ENCODE data around the gene EEF2K. TPM values are rescaled to one million over a fixed set of nuclear protein-coding genes. Genes with fewer than 3 reads are reported as not detected.
A peak's percentile ranks its signal among the peaks of the same experiment; 100 is the strongest.

EEF2K gene
- total and polyA plus RNA-seq, 2 of the 13 experiments (the other 11 are each of a cell fraction or from before 2014, with no cell fraction given): 22.0 to 23.8 TPM

GRCh38 chr16:22188595-22189442 is 17.3 kb upstream of the EEF2K start (continued):
- TF ChIP-seq SP5 (CRISPR knock-in tag; IDR thresholded peaks at IDR 0.05; ENCODE audit: borderline replicate concordance, low read depth) (peak; percentile 23; the same call in 1 of the 2 replicates), ZNF800 (CRISPR knock-in tag; IDR thresholded peaks at IDR 0.05) (peak; percentile 80), GATA4 (IDR thresholded peaks at IDR 0.05; ENCODE audit: borderline replicate concordance, low read depth) (no peak), TEAD2 (CRISPR knock-in tag; IDR thresholded peaks at IDR 0.05) (no peak), JUNB (CRISPR knock-in tag; IDR thresholded peaks at IDR 0.05; ENCODE audit: borderline replicate concordance) (no peak), PLSCR1 (CRISPR knock-in tag; IDR thresholded peaks at IDR 0.05; ENCODE audit: borderline replicate concordance) (no peak), DMAP1 (CRISPR knock-in tag; IDR thresholded peaks at IDR 0.05) (0 out of 2 replicates have a peak, but pooled peaks have one; percentile 66), PATZ1 (CRISPR knock-in tag; IDR thresholded peaks at IDR 0.05) (peak; percentile 33; the same call in 1 of the 2 replicates), ZNF33A (CRISPR knock-in tag; IDR thresholded peaks at IDR 0.05; ENCODE audit: borderline replicate concordance) (no peak), THYN1 (CRISPR knock-in tag; IDR thresholded peaks at IDR 0.05; ENCODE audit: borderline replicate concordance, low read depth) (no peak), SMARCE1 (IDR thresholded peaks at IDR 0.05; ENCODE audit: borderline replicate concordance) (no peak)

Data from HepG2 (cell line).